Measurements from ENCODE around the gene SLC22A1. TPM values are rescaled to one million over a fixed set of nuclear protein-coding genes. Genes with fewer than 3 reads are reported as not detected.

Gene SLC22A1
- total and polyA plus RNA-seq, 2 of the 13 experiments (the other 11 are each of a cell fraction or from before 2014, with no cell fraction given) = 0.80 to 0.87 TPM

GRCh38 chr6:160203076-160203475 is 81.5 kb downstream of the SLC22A1 start:
- WGBS (ENCODE audit: low lambda C conversion rate) = 24% methylated on average over 3 of the region's 3 CpGs
- in situ Hi-C loops (cut with HindIII; ENCODE audit: extremely low pct_ligation_motif_present, low pct_unique_long_range_greater_than_20kb) = no loop called here

More at GRCh38 chr6:160203076-160203475, 81.5 kb downstream of the SLC22A1 start:
- FAIRE-seq = no peak
- Histone ChIP-seq H3K4me2 (ENCODE audit: low read depth, low read length) (no peak overlapping the region), H3K27ac (ENCODE audit: extremely low read length, insufficient read depth, low read length) (no peak overlapping the region), H4K20me1 (ENCODE audit: insufficient read depth, low read length) (no peaks in the 10 kb centered on the region), H3K4me1 (ENCODE audit: insufficient read depth, low read length) (peaks cover 10% of the 10 kb centered on the region), H3K4me3 (replicated peaks in 1 of 3; ENCODE audit: insufficient read depth in 1 of 3, low read depth in 2 of 3, low read length in 3 of 3) (no peak overlapping the region), H2AFZ (ENCODE audit: low read length) (no peak overlapping the region), H3K9me3 (ENCODE audit: low read length) (peaks cover 11% of the 10 kb centered on the region; the same call in 1 of the 2 replicates), H3K9ac (ENCODE audit: insufficient read depth, low read depth, low read length) (no peak overlapping the region), H3K27me3 (ENCODE audit: control insufficient read depth in 1 of 2, insufficient read depth in 2 of 2, low read length in 2 of 2) (peaks cover 0 to 4% of the 10 kb centered on the region in 2 experiments; a peak in 1 of 5 replicates), H3K79me2 (ENCODE audit: insufficient read depth, low read length) (no peaks in the 10 kb centered on the region), H3K36me3 (replicated peaks in 1 of 2; ENCODE audit: control insufficient read depth in 1 of 2, insufficient read depth in 2 of 2, low read length in 2 of 2) (no peaks in the 10 kb centered on the region)
- BruUV-seq (replicated peaks) = no TSS peak
- no peak for DNase-seq (ENCODE audit: low spot score)
- no peak for TF ChIP-seq ATF1 (CRISPR knock-in tag; IDR thresholded peaks at IDR 0.05)
- TF ChIP-seq JUND (CRISPR knock-in tag; IDR thresholded peaks at IDR 0.05) = no peak
- TF ChIP-seq KMT2B (CRISPR knock-in tag; IDR thresholded peaks at IDR 0.05) = no peak
- no peak for TF ChIP-seq AKNA (CRISPR knock-in tag; IDR thresholded peaks at IDR 0.05; ENCODE audit: borderline replicate concordance)
- TF ChIP-seq MAF1 (CRISPR knock-in tag; IDR thresholded peaks at IDR 0.05; ENCODE audit: borderline replicate concordance) = no peak
- no peak for TF ChIP-seq SCMH1 (CRISPR knock-in tag; IDR thresholded peaks at IDR 0.05; ENCODE audit: borderline replicate concordance)
- ChIA-PET POLR2A (no interaction called here), CTCF (ENCODE audit: low intra/inter-chr PET ratio, low total read pairs) (no interaction called here)
- ATAC-seq = no peak
- intact Hi-C loops (cut with micrococcal nuclease; ENCODE audit: unreplicated experiment) = no loop called here

All from HepG2 (cell line).